Ascending aorta (tissue), 2 donors: ENCODE data around the gene SNAP29. TPM values are rescaled to one million over a fixed set of nuclear protein-coding genes. Genes with fewer than 3 reads are reported as not detected.

Experiments
- DNase-seq, 2 donors: peaks; one replicate each; pipeline ENCODE4 v3.0.0-alpha.2; 2019; ENCODE audit warnings: low spot score in 2 of 2
- H3K27ac ChIP-seq, 2 donors: fragments of 200-600 bp; sonication (generic); one replicate each; pipeline ENCODE4 v1.5.1; 2016 to 2017; ENCODE audit warnings: mild to moderate bottlenecking in 1 of 2
- H3K27me3 ChIP-seq: fragments of 200-600 bp; sonication (generic); one replicate; pipeline ENCODE4 v1.5.1; 2017
- H3K36me3 ChIP-seq, 2 donors: fragments of 200-600 bp; sonication (generic); one replicate each; pipeline ENCODE4 v1.5.1; 2016
- H3K4me1 ChIP-seq, 2 donors: fragments of 200-600 bp; sonication (generic); one replicate each; pipeline ENCODE4 v1.5.1; 2016 to 2017; ENCODE audit warnings: mild to moderate bottlenecking in 1 of 2
- H3K4me3 ChIP-seq, 2 donors: fragments of 200-600 bp; sonication (generic); one replicate each; pipeline ENCODE4 v1.5.1; 2016 to 2017; ENCODE audit warnings: mild to moderate bottlenecking in 1 of 2
- H3K9me3 ChIP-seq, 2 donors: fragments of 200-600 bp; sonication (generic); one replicate each; pipeline ENCODE4 v1.5.1; 2016
- CTCF ChIP-seq, 3 experiments: fragments of 200-600 bp in 2 of 3; fragments of 450-650 bp in 1 of 3; sonication (generic) in 2 of 3; IDR thresholded peaks; one replicate each; pipeline ENCODE4 v1.5.1; 2016 to 2019; ENCODE audit warnings: antibody characterized with exemption in 3 of 3, mild to moderate bottlenecking in 1 of 3, moderate library complexity in 1 of 3
- intact Hi-C: fragments of 100-400 bp; cut with DNase I; formaldehyde crosslinking; loops from one replicate; pipeline ENCODE4 v1.15.1; 2023
- total RNA-seq: library from RNA; depleted of rRNA; stranded (reverse); fragments of >200 nt; gene quantifications from one replicate; pipeline ENCODE4 v1.1.0, GENCODE V29; 2016

SNAP29 gene
- total RNA-seq, 1 donor from 2014 or later: 24.6 TPM

GRCh38 chr22:20859615-20860014 is 808 bp downstream of the SNAP29 start:
- intact Hi-C loops: loop anchor here (2.0 to 10.0 kb wide), 5 partner anchors 123 to 783 kb away; partner anchors contain the start of genes LZTR1, MED15, SDF2L1 and ZDHHC8
- TF ChIP-seq CTCF (IDR thresholded peaks at IDR 0.05): no peak
- no peak for DNase-seq
- H3K27me3 ChIP-seq: no peaks in the 10 kb centered on the region
- H3K4me1 ChIP-seq: peaks cover 0 to 22% of the 10 kb centered on the region in 2 donors
- no peaks in the 10 kb centered on the region for H3K36me3 ChIP-seq
- H3K4me3 ChIP-seq: peak overlapping the region; percentile 82 to 91
- no peaks in the 10 kb centered on the region for H3K9me3 ChIP-seq
- peak overlapping the region; percentile 89 to 97 for H3K27ac ChIP-seq

DNA sequence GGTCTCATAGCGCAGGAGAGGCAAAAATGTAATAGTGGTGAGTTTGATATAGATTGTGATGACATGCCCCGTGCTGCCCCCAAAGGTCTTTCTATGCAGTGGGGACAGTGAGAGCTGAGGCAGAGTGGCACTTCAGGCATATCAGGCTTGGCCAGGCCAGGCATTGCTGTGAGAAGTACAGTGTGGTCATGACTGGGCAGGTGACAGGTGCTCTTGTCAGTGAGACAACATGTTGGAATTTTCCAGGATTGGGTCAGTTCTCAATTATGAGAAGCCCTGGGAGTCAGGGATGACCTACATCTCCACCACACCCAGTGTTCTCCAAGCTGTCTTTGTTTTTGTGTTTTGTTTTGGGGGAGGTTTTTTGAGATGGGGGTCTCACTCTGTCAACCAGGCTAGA is 3.7 kb downstream of the SNAP29 start:
- no peak for TF ChIP-seq CTCF (IDR thresholded peaks at IDR 0.05)
- peaks cover 0 to 4% of the 10 kb centered on the region in 2 donors for H3K36me3 ChIP-seq
- intact Hi-C loops: no loop called here
- peaks cover 0 to 2% of the 10 kb centered on the region in 2 donors for H3K4me1 ChIP-seq
- H3K27me3 ChIP-seq: no peaks in the 10 kb centered on the region
- no peaks in the 10 kb centered on the region for H3K9me3 ChIP-seq
- no peak overlapping the region for H3K4me3 ChIP-seq
- no peak for DNase-seq
- H3K27ac ChIP-seq: no peak overlapping the region

DNA sequence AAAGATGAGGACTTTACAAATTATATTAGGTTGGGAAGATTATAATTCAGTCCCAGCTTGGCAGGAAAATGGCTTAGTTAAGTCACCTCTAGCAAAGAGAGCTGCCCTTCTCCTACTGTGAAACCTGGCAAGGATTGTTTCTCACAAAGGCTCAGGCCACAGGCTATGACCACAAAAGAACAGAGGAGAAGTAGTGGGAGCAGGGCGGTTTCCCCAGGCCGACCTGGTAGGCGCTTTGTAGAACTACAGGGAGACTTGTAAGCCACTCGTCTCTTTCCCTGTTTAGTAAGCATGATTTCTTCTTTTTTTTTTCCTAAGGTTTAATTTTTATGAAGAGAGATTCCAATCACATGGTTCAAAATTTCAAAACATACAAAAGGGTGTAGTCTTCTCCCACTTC is 4.6 kb downstream of the SNAP29 start:
- Histone ChIP-seq H3K27ac (no peak overlapping the region), H3K4me1 (peaks cover 0 to 4% of the 10 kb centered on the region in 2 donors), H3K9me3 (no peaks in the 10 kb centered on the region), H3K36me3 (peaks cover 0 to 4% of the 10 kb centered on the region in 2 donors), H3K27me3 (no peaks in the 10 kb centered on the region), H3K4me3 (no peak overlapping the region)
- intact Hi-C loops: no loop called here
- TF ChIP-seq CTCF (IDR thresholded peaks at IDR 0.05): no peak
- no peak for DNase-seq

DNA sequence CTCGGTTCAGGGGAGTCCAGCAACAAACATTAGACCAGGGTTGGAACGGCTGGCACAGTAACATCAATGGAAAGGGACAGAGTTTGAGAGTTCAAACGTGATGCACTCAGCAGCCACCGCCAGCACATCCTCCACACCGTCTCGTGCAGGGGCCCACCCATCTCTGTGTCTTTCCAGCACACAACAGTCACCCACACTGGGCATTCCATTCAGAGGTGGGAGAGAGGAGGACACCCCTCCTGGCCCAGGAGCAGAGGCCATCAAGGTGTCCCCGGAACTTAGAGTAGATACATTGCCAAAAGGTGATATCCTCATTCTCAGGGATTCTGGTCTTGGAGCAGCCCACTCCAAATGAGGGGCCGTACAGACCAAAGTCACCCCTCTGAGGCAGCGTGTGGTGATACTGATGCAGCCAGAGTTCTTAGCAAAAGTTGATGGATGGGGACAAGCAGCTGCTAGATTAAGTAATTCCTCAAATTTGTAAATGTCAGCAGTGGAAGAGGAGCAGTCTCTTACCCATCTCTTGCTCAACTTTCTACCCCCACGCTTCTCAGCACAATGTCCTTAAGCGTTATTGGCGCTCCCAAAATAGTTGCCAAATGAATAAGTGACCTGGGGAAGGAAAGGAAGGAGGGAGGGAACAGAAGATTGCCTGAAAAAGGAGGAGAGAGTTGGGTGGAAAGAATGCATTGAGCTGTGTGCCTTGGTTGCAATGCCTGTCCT is 5.5 kb downstream of the SNAP29 start:
- no peak for DNase-seq
- intact Hi-C loops: no loop called here
- no peak for TF ChIP-seq CTCF (IDR thresholded peaks at IDR 0.05)
- Histone ChIP-seq H3K27ac (no peak overlapping the region), H3K27me3 (no peaks in the 10 kb centered on the region), H3K36me3 (peaks cover 0 to 4% of the 10 kb centered on the region in 2 donors), H3K9me3 (no peaks in the 10 kb centered on the region), H3K4me1 (peaks cover 0 to 4% of the 10 kb centered on the region in 2 donors), H3K4me3 (no peak overlapping the region)

- Histone ChIP-seq H3K27ac (no peak overlapping the region), H3K27me3 (no peaks in the 10 kb centered on the region), H3K9me3 (no peaks in the 10 kb centered on the region), H3K36me3 (peaks cover 6% of the 10 kb centered on the region in 2 donors), H3K4me1 (peaks cover 0 to 4% of the 10 kb centered on the region in 2 donors), H3K4me3 (no peak overlapping the region)
- intact Hi-C loops: no loop called here
- no peak for TF ChIP-seq CTCF (IDR thresholded peaks at IDR 0.05)
- no peak for DNase-seq
Observed at GRCh38 chr22:20865331-20865730, 6.5 kb downstream of the SNAP29 start.
